DMS153 (cell line): ENCODE data around the gene MED12L.

Experiments
- DNase-seq: peaks from one replicate; lab custom pipeline; 2025; lab: John Stamatoyannopoulos, UW

MED12L gene

GRCh38 chr3:151415289-151415688 is 329.8 kb downstream of the MED12L start:
- DNase-seq: no peak

DNA sequence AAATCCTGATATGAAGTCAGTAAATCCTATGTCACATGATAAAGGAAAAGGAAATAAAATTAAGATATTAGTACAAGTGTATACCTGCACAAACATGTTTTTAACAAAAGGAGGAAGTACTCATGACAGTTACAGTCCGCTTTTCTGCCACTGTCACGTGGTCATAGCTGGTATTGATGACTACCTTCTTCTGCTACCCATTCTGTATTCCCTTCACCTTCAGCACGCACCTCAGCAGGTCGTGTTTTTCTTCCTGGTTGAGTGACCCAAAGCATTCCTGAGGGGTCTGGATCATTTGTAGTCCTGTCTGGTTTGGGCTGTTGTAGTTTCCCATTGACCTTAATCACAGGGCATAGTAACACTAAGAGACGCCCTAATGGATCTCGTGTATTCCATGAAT is 334.3 kb downstream of the MED12L start:
- no peak for DNase-seq

DNA sequence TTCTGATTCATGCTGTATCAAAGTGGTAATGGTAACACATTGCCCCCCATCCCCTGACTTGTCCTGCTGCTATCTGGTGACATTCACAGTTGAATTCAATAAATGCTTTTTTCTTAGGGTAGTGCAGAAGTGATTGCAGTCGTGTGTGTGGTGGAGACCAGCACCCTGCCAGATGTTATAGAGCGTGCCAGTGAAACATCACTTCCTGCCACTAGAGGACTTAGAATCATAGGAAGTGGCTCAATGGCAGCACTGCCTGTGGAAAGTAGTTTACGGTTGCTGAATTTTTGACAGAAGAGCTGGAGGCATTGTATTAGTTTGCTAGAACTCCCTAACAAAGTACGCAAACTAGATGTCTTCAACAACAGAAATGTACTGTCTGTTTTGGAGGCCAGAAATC is 336.5 kb downstream of the MED12L start:
- DNase-seq: no peak

- no peak for DNase-seq
Measured at GRCh38 chr3:151423091-151423490, 337.6 kb downstream of the MED12L start.

- DNase-seq: no peak
Measured at GRCh38 chr3:151425627-151426340, 340.3 kb downstream of the MED12L start.

DNA sequence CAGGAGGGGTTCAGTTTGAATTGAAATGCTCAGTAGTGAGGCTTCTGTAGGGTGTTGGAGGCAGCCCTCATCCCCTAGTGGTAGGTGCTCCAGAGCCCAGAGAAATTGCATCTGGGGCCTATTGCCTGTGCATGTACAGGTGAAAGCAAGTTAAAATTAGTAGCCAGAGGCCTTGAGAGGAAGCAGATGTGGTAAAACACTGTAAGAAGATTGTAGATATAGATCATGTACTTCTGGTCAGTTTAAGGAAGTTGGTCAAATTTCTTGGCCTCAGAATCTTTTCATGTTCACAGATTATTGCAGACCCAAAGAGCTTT is 340.8 kb downstream of the MED12L start:
- DNase-seq: no peak

- no peak for DNase-seq
Measured at GRCh38 chr3:151428386-151428785, 342.9 kb downstream of the MED12L start.

DNA sequence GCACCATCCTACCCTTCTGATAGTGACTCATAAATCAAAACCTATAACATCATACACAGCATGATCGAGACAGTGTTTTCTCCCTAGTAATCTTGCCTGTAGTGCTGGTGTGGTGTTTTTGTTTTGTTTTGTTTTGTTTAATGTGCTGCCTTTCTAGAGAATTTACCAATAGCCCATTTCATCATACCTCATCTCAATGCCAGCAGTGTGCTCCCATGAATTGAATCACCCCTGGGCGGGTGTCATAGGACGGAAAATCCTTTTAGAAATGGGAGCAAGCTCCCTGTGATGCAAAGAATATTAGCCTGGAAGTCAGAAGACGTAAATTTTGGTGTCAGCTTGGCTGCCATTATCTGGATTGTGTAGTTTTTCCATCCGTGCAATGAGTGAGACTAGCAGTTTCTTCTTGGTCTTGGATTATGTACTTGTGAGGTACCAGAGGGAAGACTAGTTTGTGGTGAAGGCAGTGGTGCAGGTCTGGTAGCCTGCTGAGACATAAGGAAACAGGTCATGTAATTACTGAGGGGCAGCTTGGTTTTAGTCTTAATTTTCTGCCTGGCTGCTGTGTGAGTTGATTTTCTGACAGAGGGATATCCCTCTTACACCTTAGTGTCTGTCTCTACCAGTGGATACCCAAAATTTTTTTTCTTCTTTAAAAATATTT is 345.5 kb downstream of the MED12L start:
- DNase-seq: no peak

- no peak for DNase-seq
Measured at GRCh38 chr3:151431940-151432339, 346.5 kb downstream of the MED12L start.

DNA sequence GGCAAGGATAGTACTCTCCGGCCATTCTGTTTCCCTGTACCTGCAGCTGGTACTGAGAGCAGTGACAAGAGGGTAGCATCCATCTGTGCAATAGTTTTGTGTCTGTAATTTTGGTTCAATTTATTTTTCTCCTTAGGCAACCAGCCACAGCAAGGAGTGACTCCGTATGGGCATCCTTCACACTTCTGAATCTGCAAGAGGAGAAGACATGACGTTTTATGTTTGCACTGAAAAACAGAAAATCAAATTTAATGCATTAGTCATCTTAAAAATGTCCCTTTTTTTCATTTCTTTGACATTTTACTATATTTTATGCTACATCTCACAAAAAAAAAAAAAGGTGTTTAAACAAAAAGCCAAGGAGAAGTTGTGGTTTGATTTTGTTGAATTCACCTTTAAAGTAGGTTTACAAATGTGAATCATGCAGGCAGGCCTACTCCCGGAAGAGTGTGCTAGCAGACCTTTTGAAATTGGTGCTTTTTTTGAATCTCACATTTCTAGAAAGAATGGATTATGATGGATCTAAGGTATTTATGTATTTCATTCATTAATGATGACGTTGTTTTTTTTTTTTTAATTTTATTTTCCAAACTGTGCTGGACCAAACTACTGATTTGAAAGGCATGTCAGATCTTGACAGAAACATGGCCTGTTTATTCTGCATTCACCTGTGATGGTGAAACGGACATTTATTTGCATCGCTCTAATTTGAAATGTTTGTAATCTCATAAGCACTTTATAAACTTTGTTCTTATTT is 347.3 kb downstream of the MED12L start:
- DNase-seq: no peak

DNA sequence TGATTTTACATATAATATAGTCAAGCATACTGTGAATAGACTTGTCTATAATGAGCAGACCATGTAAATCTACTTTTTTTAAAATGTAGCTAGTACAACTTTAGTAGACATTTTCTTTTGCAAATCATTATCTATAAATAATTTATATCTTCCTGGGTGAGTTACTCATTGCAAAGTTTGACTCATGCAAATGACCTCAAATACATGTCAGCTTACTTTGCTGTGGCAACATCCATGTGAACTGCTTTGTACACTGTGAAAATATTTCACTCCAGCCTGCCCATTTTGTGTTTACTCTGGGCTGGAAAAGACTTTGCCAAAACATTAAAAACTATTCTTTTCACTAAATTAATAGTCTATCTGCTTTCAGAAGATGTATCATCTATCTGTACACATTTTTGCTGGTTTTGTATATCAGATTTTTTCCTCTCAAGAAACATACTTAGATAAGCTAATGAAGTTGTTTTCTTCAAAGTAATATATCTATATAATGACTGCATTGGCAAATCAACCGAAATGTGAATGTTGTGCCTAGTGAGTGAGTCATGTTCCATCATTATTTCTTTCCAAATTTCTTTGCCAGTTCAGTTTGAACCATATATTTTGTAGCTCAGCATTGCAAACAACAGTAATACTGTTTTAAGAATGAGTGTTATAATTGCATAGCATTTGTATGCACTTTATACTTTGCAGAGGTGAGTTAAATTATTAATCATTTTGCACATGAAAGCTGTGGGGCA is 348.9 kb downstream of the MED12L start:
- no peak for DNase-seq

GRCh38 chr3:151436675-151437446 is 351.4 kb downstream of the MED12L start:
- DNase-seq: no peak

DNA sequence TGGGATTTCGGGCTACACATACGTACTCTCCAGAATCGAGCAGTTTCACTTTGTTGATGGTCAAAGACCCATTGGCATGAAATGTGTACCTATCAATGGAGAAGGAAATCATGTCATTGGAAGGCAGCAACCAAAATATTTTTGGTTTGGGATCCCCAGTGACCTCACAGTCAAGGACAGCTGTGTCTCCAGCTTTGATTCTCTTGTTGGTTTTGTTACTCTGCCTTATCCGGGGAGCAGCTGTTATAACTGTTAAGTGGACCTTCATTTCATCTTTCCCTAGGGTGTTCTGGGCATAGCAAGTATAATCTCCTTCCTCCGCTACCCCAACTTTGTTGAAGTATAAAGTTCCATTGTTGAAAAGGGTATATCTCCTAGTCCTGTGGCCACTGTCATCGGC is 352.4 kb downstream of the MED12L start:
- DNase-seq: no peak

GRCh38 chr3:151439652-151440125 is 354.2 kb downstream of the MED12L start:
- no peak for DNase-seq

DNA sequence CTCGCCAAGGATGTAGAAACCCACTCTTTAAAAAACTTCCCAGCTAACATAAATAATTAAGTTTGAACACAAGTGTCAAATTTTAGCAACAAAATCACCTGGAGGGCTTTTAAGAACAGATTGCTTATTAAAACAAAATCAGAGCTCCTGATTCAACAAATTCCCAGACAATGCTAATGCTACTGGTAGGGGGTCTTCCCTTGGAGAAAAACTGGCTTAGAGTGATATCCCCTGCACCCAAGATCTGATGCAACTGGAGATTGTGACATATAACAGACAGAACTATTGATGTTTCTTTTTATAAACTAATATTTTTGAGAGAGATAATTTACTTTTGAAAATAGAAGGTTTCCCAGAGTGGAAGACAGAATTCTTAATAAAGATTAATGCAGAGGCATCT is 355.5 kb downstream of the MED12L start:
- no peak for DNase-seq

DNA sequence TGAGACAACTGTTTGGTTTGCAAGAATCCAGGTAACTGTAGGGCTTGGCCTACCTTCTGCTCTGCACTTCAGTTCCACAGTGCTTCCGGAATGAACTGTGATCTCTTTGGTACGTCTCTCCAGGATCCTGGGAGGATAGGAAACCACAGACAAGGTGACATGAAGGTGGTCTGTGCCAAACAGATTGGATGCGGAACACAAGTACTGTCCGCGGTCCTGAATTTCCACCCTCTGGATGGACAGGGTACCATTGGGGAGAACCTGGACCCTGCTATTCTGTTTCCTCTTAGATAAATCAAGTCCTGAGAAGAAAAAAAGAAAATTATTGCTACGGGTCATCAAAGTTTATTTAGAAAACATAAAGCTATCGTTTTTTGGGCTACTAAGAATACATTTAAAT is 358.1 kb downstream of the MED12L start:
- DNase-seq: no peak

- no peak for DNase-seq
Measured at GRCh38 chr3:151445273-151446001, 360.0 kb downstream of the MED12L start.

DNA sequence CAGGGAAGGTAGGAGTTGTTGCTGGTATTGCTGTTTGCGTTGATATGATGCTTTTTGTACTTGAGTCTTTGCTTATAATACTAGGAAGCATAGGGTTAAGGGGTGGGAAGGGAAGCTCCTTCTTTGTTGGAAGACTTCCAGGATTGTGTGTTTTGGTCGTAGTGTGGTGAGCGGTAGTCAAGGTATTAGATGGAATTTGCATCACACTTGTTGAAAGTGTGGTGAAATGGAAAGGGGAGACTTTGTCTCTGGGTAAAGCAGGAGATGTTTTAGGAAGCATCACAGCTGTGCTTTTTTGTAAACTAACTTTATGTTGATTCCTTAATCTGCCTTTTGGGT is 360.5 kb downstream of the MED12L start:
- DNase-seq: no peak

- no peak for DNase-seq
Measured at GRCh38 chr3:151452368-151452767, 366.9 kb downstream of the MED12L start.

GRCh38 chr3:151452841-151453240 is 367.4 kb downstream of the MED12L start:
- DNase-seq: no peak

- no peak for DNase-seq
Measured at GRCh38 chr3:151456065-151456464, 370.6 kb downstream of the MED12L start.
